ENCODE measurements around the gene ASRGL1.

Gene ASRGL1

GRCh38 chr11:62413060-62413696 lies 75.9 kb downstream of the ASRGL1 start:
- DNase-seq (ENCODE audit: low read depth in 3 of 3) = no peak

- DNase-seq (ENCODE audit: low read depth in 3 of 3) = no peak
Observed at GRCh38 chr11:62416596-62416995, 79.3 kb downstream of the ASRGL1 start.

- DNase-seq (ENCODE audit: low read depth in 3 of 3) = no peak
Observed at GRCh38 chr11:62418136-62418535, 80.9 kb downstream of the ASRGL1 start.

- no peak for DNase-seq (ENCODE audit: low read depth in 3 of 3)
Observed at GRCh38 chr11:62418733-62419132, 81.5 kb downstream of the ASRGL1 start, which contains the start of gene SCGB1A1. SCGB1A1 (plus strand) TSS chr11:62419033; CDS start chr11:62419096, 63 bp downstream.

- no peak for DNase-seq (ENCODE audit: low read depth in 3 of 3)
Observed at GRCh38 chr11:62419314-62419929, 82.2 kb downstream of the ASRGL1 start.

- DNase-seq (ENCODE audit: low read depth in 3 of 3) = no peak
Observed at GRCh38 chr11:62419943-62420342, 82.7 kb downstream of the ASRGL1 start.

GRCh38 chr11:62420882-62421281 lies 83.6 kb downstream of the ASRGL1 start:
- no peak for DNase-seq (ENCODE audit: low read depth in 3 of 3)

- no peak for DNase-seq (ENCODE audit: low read depth in 3 of 3)
Observed at GRCh38 chr11:62421996-62422395, 84.7 kb downstream of the ASRGL1 start.

GRCh38 chr11:62423012-62423411 lies 85.8 kb downstream of the ASRGL1 start:
- no peak for DNase-seq (ENCODE audit: low read depth in 3 of 3)

- no peak for DNase-seq (ENCODE audit: low read depth in 3 of 3)
Observed at GRCh38 chr11:62427630-62428233, 90.5 kb downstream of the ASRGL1 start.

- DNase-seq (ENCODE audit: low read depth in 3 of 3) = no peak
Observed at GRCh38 chr11:62428871-62429560, 91.8 kb downstream of the ASRGL1 start.

GRCh38 chr11:62430425-62430824 lies 93.2 kb downstream of the ASRGL1 start:
- DNase-seq (ENCODE audit: low read depth in 3 of 3) = no peak

- no peak for DNase-seq (ENCODE audit: low read depth in 3 of 3)
Observed at GRCh38 chr11:62431171-62431901, 94.1 kb downstream of the ASRGL1 start.

GRCh38 chr11:62432695-62433094 lies 95.4 kb downstream of the ASRGL1 start:
- no peak for DNase-seq (ENCODE audit: low read depth in 3 of 3)

- DNase-seq (ENCODE audit: low read depth in 3 of 3) = no peak
Observed at GRCh38 chr11:62433141-62433903, 96.1 kb downstream of the ASRGL1 start.

- DNase-seq (ENCODE audit: low read depth in 3 of 3) = no peak
Observed at GRCh38 chr11:62433904-62434276, 96.6 kb downstream of the ASRGL1 start.

GRCh38 chr11:62435846-62436660 lies 98.8 kb downstream of the ASRGL1 start:
- no peak for DNase-seq (ENCODE audit: low read depth in 3 of 3)

- no peak for DNase-seq (ENCODE audit: low read depth in 3 of 3)
Observed at GRCh38 chr11:62437616-62438015, 100.4 kb downstream of the ASRGL1 start.

- no peak for DNase-seq (ENCODE audit: low read depth in 3 of 3)
Observed at GRCh38 chr11:62438641-62439040, 101.4 kb downstream of the ASRGL1 start.
